ENCODE results near the gene LUZP1. TPM values are rescaled to one million over a fixed set of nuclear protein-coding genes. Genes with fewer than 3 reads are reported as not detected.
"Not testable (repeated sequence)": the region's sequence is repeated elsewhere in the genome, so short reads cannot be mapped to it uniquely, and the experiment has no call there.

Gene LUZP1
- total RNA-seq (2014; rRNA removed; shearing (Covaris generic); ENCODE audit: low replicate concordance), result 10.9 and 17.0 TPM in 2 replicates

- DNase-seq (ENCODE audit: low read depth), result peak; percentile 87
- in situ Hi-C loops (cut with HindIII; ENCODE audit: low pct_unique_long_range_greater_than_20kb, low sequenced_read_pairs), result no loop called here
Observed at GRCh38 chr1:23168445-23169194, at the start of gene LUZP1. LUZP1 (minus strand) TSS chr1:23168856.

GRCh38 chr1:23217421-23218115, 48.9 kb upstream of the LUZP1 start, which contains the start of gene HTR1D:
HTR1D (minus strand) TSS chr1:23217502; CDS start chr1:23194219, 23,283 bp downstream.
- in situ Hi-C loops (cut with HindIII; ENCODE audit: low pct_unique_long_range_greater_than_20kb, low sequenced_read_pairs), result no loop called here
- DNase-seq (ENCODE audit: low read depth), result no peak

DNA sequence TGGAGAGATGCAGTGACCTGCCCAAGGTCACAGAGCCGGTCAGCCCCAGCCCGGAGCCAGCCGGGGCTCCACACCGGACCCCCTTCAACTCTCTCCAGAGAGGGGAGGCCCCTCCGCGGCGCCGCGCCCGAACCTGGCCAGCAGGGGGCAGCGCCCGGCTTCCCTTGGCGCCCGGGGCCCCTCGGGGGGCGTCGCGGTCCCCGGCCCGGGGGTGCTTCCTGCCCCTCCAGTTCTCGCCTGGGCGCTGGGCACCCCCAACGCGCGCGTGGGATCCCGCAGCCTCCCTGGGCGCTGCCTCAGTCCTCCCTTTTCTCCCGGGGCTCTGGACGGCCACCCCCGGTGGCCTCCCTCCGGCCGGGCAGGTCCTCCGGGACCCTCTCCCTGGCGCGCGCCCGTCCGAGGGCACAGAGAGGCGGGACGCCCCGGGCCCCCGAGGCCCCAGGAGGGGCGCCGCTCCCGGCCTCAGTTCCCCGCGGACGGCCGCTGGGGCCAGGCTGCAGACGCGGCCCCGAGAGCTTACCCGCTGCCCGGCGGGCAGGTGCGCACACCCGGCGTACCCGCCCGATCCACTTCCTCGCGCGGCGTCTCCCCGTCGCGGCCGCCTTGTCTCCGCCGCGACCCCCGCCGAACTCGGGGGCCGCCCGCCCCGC, 48.2 kb upstream of the LUZP1 start:
- in situ Hi-C loops (cut with HindIII; ENCODE audit: low pct_unique_long_range_greater_than_20kb, low sequenced_read_pairs), result no loop called here
- DNase-seq (ENCODE audit: low read depth), result peak; percentile 54

DNA sequence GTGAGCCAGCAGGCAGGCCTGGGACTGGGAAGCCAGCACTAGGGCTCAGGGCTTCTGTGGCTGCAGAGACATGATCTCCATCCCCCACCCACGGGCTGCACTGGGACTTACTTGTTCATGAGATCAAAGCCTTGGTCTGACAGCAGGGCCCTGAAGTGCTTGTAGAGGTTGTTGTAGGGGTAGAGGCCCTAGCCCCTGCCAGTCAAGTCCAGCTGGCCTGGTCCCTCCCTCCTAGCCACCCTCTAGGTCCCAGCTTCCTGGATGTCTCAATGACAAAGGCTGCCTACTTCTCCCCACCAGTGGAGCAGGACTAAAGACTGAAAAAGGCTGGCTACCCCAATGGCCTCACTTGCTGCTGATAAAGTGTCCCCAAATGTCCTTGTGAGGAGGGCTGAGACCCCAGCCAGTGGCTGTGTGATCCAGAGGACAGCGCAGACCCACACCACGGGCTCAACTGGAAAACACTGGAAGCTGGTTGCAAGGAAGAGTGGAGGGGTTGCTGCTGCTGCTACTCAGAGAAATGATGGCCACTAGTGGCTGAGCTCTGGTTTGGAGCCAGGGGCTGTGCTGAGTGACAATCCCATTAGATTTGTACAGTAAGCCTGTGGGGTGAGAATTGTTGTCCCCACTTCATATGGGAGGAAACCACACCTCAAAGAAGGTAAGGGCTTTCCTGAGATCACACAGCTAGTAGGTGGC, 47.2 kb upstream of the LUZP1 start:
- DNase-seq (ENCODE audit: low read depth), result no peak
- in situ Hi-C loops (cut with HindIII; ENCODE audit: low pct_unique_long_range_greater_than_20kb, low sequenced_read_pairs), result no loop called here

GRCh38 chr1:23215291-23215690, 46.6 kb upstream of the LUZP1 start:
- DNase-seq (ENCODE audit: low read depth), result no peak
- in situ Hi-C loops (cut with HindIII; ENCODE audit: low pct_unique_long_range_greater_than_20kb, low sequenced_read_pairs), result no loop called here

DNA sequence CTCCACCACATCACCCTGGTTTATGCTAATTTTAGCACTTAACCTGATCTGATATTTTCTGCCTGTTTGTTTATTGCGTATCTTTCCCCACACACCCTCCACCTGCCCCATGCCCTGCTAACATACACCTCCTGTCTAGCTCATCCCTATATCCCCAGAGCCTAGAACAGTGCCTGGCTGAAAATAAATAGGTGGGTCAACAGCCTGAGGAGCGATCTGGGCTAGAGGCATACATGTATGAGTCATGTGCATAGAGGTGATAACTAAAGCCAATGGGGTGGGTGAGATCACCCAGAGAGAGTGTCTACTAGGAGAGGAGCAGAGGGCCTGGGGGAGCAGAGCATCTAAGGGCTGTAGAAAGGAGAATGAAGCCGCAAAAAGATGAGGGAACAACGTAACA, 46.0 kb upstream of the LUZP1 start:
- in situ Hi-C loops (cut with HindIII; ENCODE audit: low pct_unique_long_range_greater_than_20kb, low sequenced_read_pairs), result no loop called here
- no peak for DNase-seq (ENCODE audit: low read depth)

DNA sequence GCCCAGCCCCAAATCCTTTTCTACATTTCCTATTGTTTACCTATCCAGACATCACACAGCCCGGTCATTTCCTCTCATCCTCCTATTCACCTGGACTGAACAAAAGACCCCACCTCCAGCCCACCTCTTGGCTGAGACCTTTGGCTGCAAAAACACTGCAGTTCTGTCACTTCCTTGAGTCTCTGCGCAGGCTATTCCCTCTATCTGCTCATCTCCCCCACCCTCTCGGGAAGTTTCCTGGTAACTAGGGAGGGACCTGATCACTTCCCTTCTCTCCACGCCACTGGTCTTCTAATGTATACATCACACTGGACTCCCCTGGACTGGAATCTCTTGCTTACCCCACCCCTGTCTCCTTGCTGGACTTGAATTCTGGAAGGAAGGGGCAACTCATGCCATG, 43.3 kb upstream of the LUZP1 start:
- DNase-seq (ENCODE audit: low read depth), result no peak
- in situ Hi-C loops (cut with HindIII; ENCODE audit: low pct_unique_long_range_greater_than_20kb, low sequenced_read_pairs), result no loop called here

- no peak for DNase-seq (ENCODE audit: low read depth)
- in situ Hi-C loops (cut with HindIII; ENCODE audit: low pct_unique_long_range_greater_than_20kb, low sequenced_read_pairs), result no loop called here
Observed at GRCh38 chr1:23210963-23211362, 42.3 kb upstream of the LUZP1 start.

GRCh38 chr1:23210351-23210785, 41.7 kb upstream of the LUZP1 start:
- in situ Hi-C loops (cut with HindIII; ENCODE audit: low pct_unique_long_range_greater_than_20kb, low sequenced_read_pairs), result no loop called here

DNA sequence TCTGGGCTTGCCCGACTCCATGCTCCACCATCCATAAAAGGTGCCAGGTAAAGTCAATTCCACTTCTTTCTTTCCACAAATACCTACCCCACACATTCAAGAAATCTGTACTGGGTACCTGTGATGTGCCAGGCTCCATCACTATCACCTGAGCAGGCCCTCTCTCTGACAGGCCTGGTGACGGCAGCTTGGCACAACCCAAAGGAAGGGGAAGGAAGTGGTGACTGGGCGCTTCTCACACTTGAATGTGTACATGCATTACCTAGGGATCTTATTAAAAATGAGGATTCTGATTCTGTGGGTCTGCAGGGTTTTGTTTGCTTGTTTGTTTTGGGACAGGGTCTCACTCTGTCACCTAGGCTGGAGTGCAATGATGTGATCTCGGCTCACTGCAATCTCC, 41.1 kb upstream of the LUZP1 start:
- in situ Hi-C loops (cut with HindIII; ENCODE audit: low pct_unique_long_range_greater_than_20kb, low sequenced_read_pairs), result no loop called here
- no peak for DNase-seq (ENCODE audit: low read depth)

More at GRCh38 chr1:23210351-23210785, 41.7 kb upstream of the LUZP1 start:
- peak; percentile 59 for DNase-seq (ENCODE audit: low read depth)

DNA sequence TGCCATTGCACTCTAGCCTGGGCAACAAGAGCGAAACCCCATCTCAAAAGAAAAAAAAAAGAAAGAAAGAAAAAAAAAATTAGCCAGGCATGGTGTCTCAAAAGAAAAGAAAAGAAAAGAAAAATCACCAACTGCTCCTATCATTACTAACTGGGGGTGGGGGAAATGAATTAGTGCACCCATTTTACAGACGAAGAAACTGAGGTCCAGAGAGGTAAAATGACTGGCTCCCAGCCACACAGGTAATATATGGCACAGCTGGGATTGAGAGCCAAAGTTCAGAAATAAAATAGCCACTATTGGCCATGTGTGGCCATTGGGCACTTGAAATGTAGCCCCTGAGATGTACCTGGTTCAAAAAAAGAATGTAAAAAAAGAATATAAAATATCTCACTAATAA, 39.9 kb upstream of the LUZP1 start:
- in situ Hi-C loops (cut with HindIII; ENCODE audit: low pct_unique_long_range_greater_than_20kb, low sequenced_read_pairs), result no loop called here
- DNase-seq (ENCODE audit: low read depth), result no peak

- DNase-seq (ENCODE audit: low read depth); in situ Hi-C loops (cut with HindIII; ENCODE audit: low pct_unique_long_range_greater_than_20kb, low sequenced_read_pairs): not testable (repeated sequence)
Observed at GRCh38 chr1:23207733-23208132, 39.1 kb upstream of the LUZP1 start.

- DNase-seq (ENCODE audit: low read depth), result no peak
- in situ Hi-C loops (cut with HindIII; ENCODE audit: low pct_unique_long_range_greater_than_20kb, low sequenced_read_pairs), result no loop called here
Observed at GRCh38 chr1:23202263-23202749, 33.6 kb upstream of the LUZP1 start.

- no peak for DNase-seq (ENCODE audit: low read depth)
- in situ Hi-C loops (cut with HindIII; ENCODE audit: low pct_unique_long_range_greater_than_20kb, low sequenced_read_pairs), result no loop called here
Observed at GRCh38 chr1:23200883-23201282, 32.2 kb upstream of the LUZP1 start.

GRCh38 chr1:23198373-23198772, 29.7 kb upstream of the LUZP1 start:
- in situ Hi-C loops (cut with HindIII; ENCODE audit: low pct_unique_long_range_greater_than_20kb, low sequenced_read_pairs), result no loop called here
- peak; percentile 78 for DNase-seq (ENCODE audit: low read depth)

DNA sequence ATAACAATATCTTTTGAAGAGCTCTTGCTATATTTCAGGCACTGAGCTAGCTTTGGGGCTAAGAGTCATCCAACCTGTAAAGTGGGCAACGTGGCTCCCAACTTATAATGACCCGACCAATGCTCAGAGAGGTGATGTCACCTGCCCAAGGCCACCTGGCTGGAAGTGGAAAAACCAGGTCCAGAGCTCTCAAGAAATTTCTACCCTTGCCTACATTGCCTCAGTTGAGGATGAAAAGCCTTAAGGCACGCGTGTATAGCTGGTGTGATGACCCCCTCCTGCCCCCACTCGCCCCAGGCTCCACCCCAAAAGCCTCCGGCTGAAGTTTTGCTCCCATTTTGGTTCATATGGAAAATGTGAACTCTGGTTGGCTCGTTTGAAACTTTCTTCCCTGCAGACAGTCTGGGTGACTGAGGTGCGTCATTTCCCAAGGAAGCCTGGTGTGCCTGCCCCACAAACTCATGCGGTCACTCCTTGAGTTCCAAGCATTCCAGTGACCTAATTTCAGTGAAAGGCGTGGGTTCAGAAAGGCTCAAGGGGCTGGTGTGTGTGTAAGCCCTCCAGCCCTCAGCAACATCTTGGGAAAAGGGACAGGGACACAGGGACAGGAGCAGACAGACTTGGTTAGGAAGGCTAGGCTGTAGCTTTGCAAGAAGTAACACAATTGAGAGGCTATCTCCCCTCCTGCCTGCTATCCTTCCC, 28.1 kb upstream of the LUZP1 start:
- in situ Hi-C loops (cut with HindIII; ENCODE audit: low pct_unique_long_range_greater_than_20kb, low sequenced_read_pairs), result no loop called here
- peak; percentile 94 for DNase-seq (ENCODE audit: low read depth)

DNA sequence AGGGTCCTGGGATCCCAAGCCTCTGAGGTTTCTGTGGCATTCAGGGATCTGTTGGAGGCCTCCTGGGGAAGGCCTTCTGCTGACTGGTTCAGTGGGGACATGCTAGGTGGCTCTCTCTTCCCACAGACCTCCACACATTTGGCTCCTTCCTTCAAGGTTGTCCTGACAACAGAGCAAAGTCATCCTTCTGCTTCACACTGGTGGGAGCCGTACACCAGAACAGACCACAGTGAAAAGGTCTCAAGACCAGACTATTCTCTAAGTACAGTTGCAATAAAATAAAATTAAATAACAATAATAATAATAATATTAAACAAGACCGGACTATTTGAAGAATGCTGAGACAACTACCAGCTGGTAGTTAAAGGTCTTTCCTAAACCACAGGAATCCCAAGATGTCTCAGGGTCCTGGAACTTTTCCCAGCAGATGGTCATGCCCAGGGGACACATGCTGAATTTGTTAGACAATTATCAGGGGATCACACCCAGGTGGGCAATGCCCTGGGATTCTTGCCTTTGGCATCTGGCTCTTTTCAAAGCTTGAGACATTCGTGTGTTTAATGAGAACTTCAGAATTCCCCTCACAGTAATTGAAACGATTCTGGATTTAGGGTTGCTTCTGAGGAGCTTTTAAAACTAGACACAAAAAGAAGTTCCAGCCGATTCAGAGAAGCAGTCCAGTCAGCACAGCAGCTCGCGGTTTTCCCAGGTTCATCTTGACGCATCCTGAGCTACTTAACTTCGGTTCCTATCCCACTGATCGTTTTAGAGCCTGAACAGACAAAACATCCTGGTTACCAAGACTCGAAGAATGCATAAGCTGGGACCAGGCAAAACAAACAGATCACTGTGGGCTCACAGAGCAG, 25.7 kb upstream of the LUZP1 start:
- peak; percentile 52 for DNase-seq (ENCODE audit: low read depth)
- in situ Hi-C loops (cut with HindIII; ENCODE audit: low pct_unique_long_range_greater_than_20kb, low sequenced_read_pairs), result no loop called here
